DND-41 (cell line): ENCODE results near the gene OR2T2.
"Not testable (repeated sequence)": the region's sequence is repeated elsewhere in the genome, so short reads cannot be mapped to it uniquely, and the experiment has no call there.

Source experiments
- EZH2 ChIP-seq: IDR thresholded peaks from 3 replicates; pipeline ENCODE4 v1.6.1; 2012; ENCODE audit warnings: borderline replicate concordance, low read depth, mild to moderate bottlenecking, moderate library complexity, low read length, inconsistent platforms; ENCODE audit not compliant: severe bottlenecking
- TF ChIP-seq, protein P1 (sequence below): IDR thresholded peaks from 2 replicates; pipeline ENCODE4 v1.5.1; 2012; ENCODE audit warnings: borderline replicate concordance, low read length, moderate library complexity, mild to moderate bottlenecking; ENCODE audit not compliant: poor library complexity, severe bottlenecking; ENCODE audit errors: extremely low read depth

DNA sequence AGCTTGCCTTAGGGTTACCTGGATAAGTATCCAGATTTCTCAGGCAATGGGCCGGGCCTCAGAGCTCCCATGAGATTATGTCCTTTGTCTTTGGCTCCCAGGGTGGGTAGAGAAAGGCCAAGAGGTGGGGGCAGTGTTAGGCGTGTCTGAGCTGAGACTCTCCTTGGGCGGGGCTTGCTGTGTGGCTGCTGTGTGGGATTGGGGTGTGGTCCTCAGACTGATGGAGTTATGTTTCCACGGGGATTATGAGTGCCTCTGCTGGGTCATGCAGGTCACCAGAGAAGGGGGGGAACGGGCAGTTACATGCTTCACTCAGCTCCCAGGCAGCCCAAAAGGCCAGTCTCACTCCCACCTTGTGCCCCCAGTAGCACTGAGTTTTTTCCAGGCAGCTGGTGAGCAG is 51.2 kb downstream of the OR2T2 start:
- TF ChIP-seq, protein P1, sequence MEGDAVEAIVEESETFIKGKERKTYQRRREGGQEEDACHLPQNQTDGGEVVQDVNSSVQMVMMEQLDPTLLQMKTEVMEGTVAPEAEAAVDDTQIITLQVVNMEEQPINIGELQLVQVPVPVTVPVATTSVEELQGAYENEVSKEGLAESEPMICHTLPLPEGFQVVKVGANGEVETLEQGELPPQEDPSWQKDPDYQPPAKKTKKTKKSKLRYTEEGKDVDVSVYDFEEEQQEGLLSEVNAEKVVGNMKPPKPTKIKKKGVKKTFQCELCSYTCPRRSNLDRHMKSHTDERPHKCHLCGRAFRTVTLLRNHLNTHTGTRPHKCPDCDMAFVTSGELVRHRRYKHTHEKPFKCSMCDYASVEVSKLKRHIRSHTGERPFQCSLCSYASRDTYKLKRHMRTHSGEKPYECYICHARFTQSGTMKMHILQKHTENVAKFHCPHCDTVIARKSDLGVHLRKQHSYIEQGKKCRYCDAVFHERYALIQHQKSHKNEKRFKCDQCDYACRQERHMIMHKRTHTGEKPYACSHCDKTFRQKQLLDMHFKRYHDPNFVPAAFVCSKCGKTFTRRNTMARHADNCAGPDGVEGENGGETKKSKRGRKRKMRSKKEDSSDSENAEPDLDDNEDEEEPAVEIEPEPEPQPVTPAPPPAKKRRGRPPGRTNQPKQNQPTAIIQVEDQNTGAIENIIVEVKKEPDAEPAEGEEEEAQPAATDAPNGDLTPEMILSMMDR, result not testable (repeated sequence)
- TF ChIP-seq EZH2, result not testable (repeated sequence)
